ENCODE measurements around the gene OCEL1.

Gene OCEL1

DNA sequence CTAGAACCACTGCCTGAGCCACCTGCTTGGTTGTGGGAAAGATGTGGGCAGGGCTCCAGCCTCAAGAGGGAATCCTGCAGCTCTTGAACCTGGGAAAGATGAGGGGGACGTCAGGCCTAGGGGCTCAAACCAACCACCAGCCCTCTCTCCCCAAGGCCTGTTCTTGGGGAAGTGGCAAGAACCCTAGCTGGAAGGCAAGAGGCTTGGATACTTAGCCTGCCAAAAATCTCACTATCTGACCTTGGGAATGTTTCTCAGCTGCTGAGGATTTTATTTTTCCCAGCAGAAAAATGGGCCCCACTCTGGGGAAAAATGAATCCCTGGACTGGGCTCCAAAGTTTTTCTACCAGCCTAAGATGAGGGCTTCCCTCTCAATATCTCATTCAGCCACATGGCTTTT is 33.9 kb downstream of the OCEL1 start:
- TF ChIP-seq, protein P1, sequence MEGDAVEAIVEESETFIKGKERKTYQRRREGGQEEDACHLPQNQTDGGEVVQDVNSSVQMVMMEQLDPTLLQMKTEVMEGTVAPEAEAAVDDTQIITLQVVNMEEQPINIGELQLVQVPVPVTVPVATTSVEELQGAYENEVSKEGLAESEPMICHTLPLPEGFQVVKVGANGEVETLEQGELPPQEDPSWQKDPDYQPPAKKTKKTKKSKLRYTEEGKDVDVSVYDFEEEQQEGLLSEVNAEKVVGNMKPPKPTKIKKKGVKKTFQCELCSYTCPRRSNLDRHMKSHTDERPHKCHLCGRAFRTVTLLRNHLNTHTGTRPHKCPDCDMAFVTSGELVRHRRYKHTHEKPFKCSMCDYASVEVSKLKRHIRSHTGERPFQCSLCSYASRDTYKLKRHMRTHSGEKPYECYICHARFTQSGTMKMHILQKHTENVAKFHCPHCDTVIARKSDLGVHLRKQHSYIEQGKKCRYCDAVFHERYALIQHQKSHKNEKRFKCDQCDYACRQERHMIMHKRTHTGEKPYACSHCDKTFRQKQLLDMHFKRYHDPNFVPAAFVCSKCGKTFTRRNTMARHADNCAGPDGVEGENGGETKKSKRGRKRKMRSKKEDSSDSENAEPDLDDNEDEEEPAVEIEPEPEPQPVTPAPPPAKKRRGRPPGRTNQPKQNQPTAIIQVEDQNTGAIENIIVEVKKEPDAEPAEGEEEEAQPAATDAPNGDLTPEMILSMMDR (conservative IDR thresholded peaks at IDR 0.05; ENCODE audit: control insufficient read depth, insufficient read depth, low read depth, low read length): no peak

DNA sequence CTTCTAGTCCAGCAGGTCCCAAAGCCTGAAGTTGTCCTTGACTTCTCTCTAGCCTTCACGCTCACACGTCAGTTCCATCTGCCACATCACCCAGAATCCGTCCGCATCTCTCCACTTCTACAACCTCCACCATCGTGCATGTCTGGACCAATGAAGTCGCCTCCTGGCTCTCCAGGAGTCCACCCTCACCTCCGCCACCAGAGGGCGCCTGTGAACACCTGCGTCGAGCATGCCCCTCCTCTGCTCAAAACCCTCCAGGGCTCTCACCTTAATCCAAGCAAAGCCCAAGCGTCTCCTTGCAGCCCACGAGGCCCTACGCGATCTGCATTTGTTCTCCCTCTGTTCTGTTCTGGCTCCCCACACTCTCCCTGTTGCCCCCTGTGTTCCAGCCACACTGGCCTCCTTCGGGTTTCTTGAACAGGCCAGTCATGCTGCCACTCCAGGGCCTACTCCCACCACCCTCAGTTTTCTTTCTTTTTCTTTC is 34.9 kb downstream of the OCEL1 start:
- TF ChIP-seq, protein P1 (conservative IDR thresholded peaks at IDR 0.05; ENCODE audit: control insufficient read depth, insufficient read depth, low read depth, low read length): peak; percentile 86
- DNase-seq (ENCODE audit: low read depth): peak; percentile 75
- no peak overlapping the region for H3K4me3 ChIP-seq (ENCODE audit: control insufficient read depth, low read depth, low read length)

More for the DNA sequence above, 33.9 kb downstream of the OCEL1 start:
- DNase-seq (ENCODE audit: low read depth): no peak
- no peak overlapping the region for H3K4me3 ChIP-seq (ENCODE audit: control insufficient read depth, low read depth, low read length)

DNA sequence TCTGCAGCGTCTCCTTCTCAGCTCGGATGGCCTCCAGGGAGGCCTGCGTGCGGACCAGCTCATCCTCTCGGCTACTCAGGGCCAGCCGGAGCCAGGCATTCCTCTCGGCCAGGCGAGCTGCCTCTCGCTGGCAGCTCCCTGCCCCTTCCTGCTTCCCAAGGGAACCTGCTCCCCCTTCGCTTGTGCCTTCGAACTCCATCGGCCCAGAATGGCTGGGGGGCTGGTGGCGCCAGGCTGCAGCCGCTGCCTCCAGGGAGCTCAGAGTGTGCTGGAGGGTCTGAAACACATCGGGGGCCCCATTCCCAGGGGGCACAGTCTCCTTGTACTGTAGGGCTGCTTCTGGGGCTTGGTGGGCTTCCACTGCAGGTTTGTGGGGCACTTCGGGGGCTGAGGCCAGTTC is 36.5 kb downstream of the OCEL1 start:
- no peak for DNase-seq (ENCODE audit: low read depth)
- no peak overlapping the region for H3K4me3 ChIP-seq (ENCODE audit: control insufficient read depth, low read depth, low read length)
- TF ChIP-seq, protein P1 (conservative IDR thresholded peaks at IDR 0.05; ENCODE audit: control insufficient read depth, insufficient read depth, low read depth, low read length): no peak

DNA sequence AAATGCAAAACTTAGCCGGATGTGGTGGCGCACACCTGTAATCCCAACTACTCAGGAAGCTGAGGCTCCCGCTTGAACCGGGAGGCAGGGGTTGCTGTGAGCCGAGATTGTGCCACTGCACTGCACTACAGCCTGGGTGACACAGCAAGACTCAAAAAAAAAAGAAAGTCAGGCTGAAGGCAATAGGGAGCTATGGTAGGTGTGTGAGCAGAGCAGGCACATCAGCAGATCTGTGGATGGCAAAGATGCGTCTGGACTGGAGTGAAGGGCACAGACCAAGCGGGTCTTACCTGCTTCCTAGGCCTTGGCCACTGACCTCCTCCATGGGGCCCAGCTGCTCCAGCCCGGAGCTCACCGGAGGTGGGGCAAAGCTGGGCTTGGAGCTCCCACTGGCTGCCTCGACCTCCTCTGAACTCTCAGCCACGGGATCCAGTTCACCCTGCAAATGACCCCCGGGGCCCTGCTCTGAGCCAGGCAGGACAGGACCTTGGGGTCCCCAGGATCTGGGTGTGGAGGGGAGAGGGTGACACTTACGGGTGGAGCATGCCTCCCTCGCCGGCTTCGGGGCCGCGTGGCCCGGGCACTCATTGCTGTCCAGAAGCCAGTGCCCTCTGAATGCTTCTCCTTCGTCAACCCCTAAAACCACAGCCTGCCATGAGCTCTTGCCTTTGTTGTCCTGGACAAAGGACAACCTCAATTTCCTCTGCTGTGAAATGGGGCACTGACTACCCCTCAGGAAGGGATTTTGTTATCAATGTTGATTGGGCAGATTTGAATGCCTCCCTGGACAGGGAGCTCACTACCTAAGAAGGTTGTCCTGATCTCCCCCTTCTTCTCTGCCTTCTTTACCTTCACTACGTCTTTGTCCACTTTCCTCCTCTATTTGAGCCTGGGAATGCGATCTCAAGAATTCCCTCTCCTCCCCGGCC is 38.0 kb downstream of the OCEL1 start:
- no peak overlapping the region for H3K4me3 ChIP-seq (ENCODE audit: control insufficient read depth, low read depth, low read length)
- TF ChIP-seq, protein P1 (conservative IDR thresholded peaks at IDR 0.05; ENCODE audit: control insufficient read depth, insufficient read depth, low read depth, low read length): no peak
- DNase-seq (ENCODE audit: low read depth): no peak

DNA sequence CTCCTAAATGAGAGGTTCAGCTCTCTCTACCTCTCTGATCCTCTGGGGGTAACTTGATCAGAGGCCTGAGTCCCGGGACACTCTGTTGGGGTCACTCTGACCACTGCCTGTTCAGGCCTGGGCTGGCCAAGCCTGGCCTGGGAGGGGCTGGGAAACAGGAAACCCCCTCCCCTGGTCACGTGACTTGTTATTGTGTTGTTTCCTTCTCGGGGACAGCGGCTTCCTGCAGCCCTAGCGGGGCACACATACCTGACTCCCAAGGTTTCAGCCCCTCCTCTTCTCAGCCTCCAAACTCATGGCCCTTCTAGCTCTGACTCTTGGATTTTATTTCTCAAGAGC is 38.6 kb downstream of the OCEL1 start, which contains the start of gene USHBP1:
Gene USHBP1, minus strand, starts transcription at position 105 of the 339 bp plus-strand sequence. CDS start 446 bp downstream, outside the sequence.
- DNase-seq (ENCODE audit: low read depth): no peak
- TF ChIP-seq, protein P1 (conservative IDR thresholded peaks at IDR 0.05; ENCODE audit: control insufficient read depth, insufficient read depth, low read depth, low read length): no peak
- no peak within 1 kb of the TSS for H3K4me3 ChIP-seq (ENCODE audit: control insufficient read depth, low read depth, low read length)

DNA sequence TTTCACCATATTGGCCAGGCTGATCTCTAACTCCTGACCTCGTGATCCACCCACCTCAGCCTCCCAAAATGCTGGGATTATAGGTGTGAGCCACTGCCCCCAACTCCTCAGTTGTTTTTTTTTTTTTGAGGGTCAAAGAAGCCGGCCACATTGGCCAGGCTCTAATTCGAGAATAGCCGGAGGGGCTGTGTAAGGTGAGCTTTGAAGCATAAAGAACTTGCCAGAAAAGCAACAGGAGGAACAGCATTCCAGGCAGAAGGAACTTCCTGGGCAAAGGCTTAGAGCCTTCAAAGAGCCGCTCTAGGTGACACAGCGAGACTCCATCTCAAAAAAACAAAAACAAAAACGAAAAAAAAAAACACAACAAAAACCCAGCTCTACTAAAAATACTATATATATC is 40.0 kb downstream of the OCEL1 start:
- no peak overlapping the region for H3K4me3 ChIP-seq (ENCODE audit: control insufficient read depth, low read depth, low read length)
- no peak for DNase-seq (ENCODE audit: low read depth)
- TF ChIP-seq, protein P1 (conservative IDR thresholded peaks at IDR 0.05; ENCODE audit: control insufficient read depth, insufficient read depth, low read depth, low read length): no peak

Data from fibroblast of mammary gland (primary cell).